Muscle layer of duodenum (tissue), 2 donors: ENCODE data around the gene ZNF844.
"Not testable (repeated sequence)": the region's sequence is repeated elsewhere in the genome, so short reads cannot be mapped to it uniquely, and the experiment has no call there.

Experiments
- H3K27ac ChIP-seq: one replicate; pipeline ENCODE4 v1.7.0; 2013; ENCODE audit warnings: mild to moderate bottlenecking, low read length
- H3K27me3 ChIP-seq: one replicate; pipeline ENCODE4 v1.7.0; 2013; ENCODE audit warnings: low read depth, mild to moderate bottlenecking, control low read depth, low read length
- H3K36me3 ChIP-seq, 2 donors: one replicate each; pipeline ENCODE4 v1.7.0; 2013; ENCODE audit warnings: low read length in 2 of 2, control low read depth in 1 of 2, mild to moderate bottlenecking in 1 of 2; ENCODE audit not compliant: insufficient read depth in 2 of 2, control insufficient read depth in 1 of 2
- H3K4me1 ChIP-seq, 2 donors: one replicate each; pipeline ENCODE4 v1.7.0; 2013; ENCODE audit warnings: low read length in 2 of 2, mild to moderate bottlenecking in 2 of 2, control low read depth in 1 of 2, moderate library complexity in 1 of 2; ENCODE audit not compliant: insufficient read depth in 2 of 2, control insufficient read depth in 1 of 2
- H3K4me3 ChIP-seq, 2 donors: one replicate each; pipeline ENCODE4 v1.7.0; 2013; ENCODE audit warnings: low read length in 2 of 2, low read depth in 1 of 2, mild to moderate bottlenecking in 1 of 2
- H3K9me3 ChIP-seq, 2 donors: one replicate each; pipeline ENCODE4 v1.7.0; 2013; ENCODE audit warnings: low read length in 2 of 2, control low read depth in 1 of 2, mild to moderate bottlenecking in 1 of 2; ENCODE audit not compliant: control insufficient read depth in 1 of 2
- donor health status: healthy.

ZNF844 gene

DNA sequence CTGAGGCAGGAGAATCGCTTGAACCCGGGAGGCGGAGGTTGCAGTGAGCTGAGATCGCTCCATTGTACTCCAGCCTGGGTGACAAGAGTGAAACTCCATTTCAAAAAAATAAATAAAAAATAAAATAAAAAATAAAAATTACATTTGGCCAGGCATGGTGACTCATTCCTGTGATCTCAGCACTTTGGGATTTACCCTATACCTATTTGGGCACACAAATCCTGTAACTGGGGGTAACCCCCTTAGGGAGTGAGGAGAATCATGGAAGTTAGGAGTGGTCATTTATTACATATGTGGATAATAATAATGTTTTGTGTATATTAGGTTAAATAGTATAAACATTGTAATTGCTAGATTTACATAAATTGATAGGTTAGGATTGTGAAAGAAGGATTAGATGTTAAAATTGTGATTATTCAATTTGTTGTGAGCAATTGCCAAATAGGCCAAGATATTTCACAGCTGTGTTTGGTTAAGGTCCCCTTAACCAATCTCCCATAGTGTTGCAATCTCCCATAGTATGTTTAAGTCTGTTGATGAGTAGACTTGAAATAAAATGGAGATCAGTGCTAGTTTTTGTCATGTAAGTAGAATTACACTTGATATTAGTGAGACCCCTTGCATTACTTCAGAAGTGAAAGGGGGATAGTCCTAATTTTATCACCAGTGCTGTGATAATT lies 30.7 kb downstream of the ZNF844 start:
- no peaks in the 10 kb centered on the region for H3K9me3 ChIP-seq
- no peaks in the 10 kb centered on the region for H3K27me3 ChIP-seq
- H3K36me3 ChIP-seq = no peaks in the 10 kb centered on the region
- H3K27ac ChIP-seq = no peak overlapping the region
- H3K4me1 ChIP-seq = peaks cover 0 to 7% of the 10 kb centered on the region in 2 donors
- no peak overlapping the region for H3K4me3 ChIP-seq

DNA sequence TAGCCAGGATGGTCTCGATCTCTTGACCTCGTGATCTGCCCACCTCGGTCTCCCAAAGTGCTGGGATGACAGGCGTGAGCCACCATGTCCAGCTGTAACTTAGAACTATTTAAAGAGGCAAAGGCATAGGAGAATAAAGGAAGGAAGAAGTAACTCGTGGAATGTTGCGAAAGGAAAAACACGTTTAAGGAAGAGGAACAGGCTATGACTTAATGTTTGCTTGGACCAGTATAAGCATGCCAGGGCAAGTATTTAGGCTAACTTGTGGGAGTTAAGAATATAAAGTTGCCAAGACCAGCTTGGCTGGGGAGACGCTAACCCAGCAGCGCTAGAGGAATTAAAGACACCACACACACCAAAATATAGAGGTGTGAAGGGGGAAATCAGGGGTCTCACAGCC lies 33.5 kb downstream of the ZNF844 start:
- H3K27me3 ChIP-seq = no peaks in the 10 kb centered on the region

DNA sequence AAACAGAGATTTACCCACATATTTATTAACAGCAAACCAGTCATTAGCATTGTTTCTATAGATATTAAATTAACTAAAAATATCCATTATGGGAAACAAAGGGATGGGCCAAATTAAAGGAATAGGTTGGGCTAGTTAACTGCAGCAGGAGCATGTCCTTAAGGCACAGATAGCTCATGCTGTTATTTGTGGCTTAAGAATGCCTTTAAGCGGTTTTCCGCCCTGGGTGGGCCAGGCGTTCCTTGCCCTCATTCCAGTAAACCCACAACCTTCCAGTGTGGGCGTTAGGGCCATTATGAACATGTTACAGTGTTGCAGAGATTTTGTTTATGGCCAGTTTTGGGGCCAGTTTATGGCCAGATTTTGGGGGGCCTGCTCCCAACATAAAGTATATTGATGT lies 39.4 kb downstream of the ZNF844 start:
- H3K4me1 ChIP-seq, H3K9me3 ChIP-seq, H3K4me3 ChIP-seq, H3K27me3 ChIP-seq, H3K27ac ChIP-seq, H3K36me3 ChIP-seq: not testable (repeated sequence)

More for the DNA sequence above, 33.5 kb downstream of the ZNF844 start:
- Histone ChIP-seq H3K27ac (no peak overlapping the region), H3K4me3 (no peak overlapping the region), H3K4me1 (no peaks in the 10 kb centered on the region), H3K36me3 (no peaks in the 10 kb centered on the region), H3K9me3 (no peaks in the 10 kb centered on the region)

DNA sequence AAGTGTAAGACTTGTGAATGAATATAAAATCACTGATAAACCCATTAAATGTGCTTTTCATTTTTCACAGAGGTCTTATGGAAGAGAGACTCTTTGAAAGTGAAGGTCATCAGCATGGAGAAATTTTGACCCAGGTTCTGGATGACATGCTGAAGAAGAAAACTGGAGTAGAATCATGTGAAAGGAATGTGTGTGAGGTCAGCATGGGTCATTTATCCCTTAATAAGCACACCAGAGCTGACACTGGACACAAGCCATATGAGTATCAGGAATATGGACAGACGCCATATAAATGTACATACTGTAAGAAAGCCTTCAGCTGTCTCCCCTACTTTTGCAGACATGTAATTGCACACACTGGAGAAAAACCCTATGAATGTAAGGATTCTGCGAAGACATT lies 46.6 kb downstream of the ZNF844 start:
- peaks cover 6 to 18% of the 10 kb centered on the region in 2 donors for H3K9me3 ChIP-seq
- H3K4me1 ChIP-seq = no peaks in the 10 kb centered on the region
- H3K4me3 ChIP-seq = peak overlapping the region in 1 of 2 donors; percentile 10
- no peaks in the 10 kb centered on the region for H3K27me3 ChIP-seq
- no peak overlapping the region for H3K27ac ChIP-seq
- H3K36me3 ChIP-seq = peaks cover 19 to 38% of the 10 kb centered on the region in 2 donors

DNA sequence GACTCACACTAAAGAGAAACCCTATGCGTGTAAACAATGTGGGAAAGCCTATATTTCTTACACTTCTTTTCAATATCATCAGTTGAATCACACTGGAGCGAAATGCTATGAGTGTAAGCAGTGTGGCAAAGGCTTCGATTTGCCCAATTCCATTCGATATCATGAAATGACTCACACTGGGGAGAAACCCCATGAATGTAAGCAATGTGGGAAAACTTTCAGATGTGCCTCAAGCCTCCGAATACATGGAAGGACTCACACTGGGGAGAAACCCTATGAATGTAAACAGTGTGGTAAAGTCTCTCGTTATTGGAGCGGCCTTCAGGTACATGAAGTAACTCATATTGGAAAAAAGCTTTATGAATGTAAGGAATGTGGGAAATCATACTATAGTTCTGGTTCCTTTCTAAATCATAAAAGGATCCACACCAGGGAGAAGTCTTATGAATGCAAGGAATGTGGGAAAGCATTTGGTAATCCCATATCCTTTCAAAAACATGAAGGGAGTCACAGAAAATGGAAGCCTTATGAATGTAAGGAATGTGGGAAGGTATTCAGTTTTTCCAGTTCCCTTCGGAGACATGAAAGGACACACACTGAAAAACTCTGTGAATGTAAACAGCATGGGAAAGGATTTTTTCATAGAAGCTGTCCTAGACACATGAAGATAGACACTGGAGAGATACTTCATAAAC lies 47.6 kb downstream of the ZNF844 start:
- Histone ChIP-seq H3K27ac (no peak overlapping the region), H3K36me3 (peaks cover 19 to 38% of the 10 kb centered on the region in 2 donors), H3K4me3 (peak overlapping the region in 1 of 2 donors; percentile 10), H3K4me1 (no peaks in the 10 kb centered on the region), H3K27me3 (no peaks in the 10 kb centered on the region), H3K9me3 (peaks cover 6 to 18% of the 10 kb centered on the region in 2 donors)

DNA sequence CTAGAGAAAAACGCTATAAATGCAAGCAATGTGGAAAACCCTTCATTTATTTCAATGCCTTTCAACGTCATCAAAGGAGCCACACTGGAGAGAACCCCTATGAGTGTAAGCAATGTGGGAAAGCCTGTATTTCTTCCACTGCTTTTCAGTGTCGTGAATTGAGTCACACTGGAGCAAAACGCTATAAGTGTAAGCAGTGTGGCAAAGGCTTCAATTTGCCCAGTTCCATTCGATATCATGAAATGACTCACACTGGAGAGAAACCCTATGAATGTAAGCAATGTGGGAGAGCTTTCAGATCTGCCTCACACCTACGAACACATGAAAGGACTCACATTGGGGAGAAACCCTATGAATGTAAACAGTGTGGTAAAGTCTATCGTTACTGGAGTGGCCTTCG lies 48.2 kb downstream of the ZNF844 start:
- H3K9me3 ChIP-seq = peaks cover 6 to 18% of the 10 kb centered on the region in 2 donors
- no peaks in the 10 kb centered on the region for H3K27me3 ChIP-seq
- H3K27ac ChIP-seq = no peak overlapping the region
- H3K4me1 ChIP-seq = no peaks in the 10 kb centered on the region
- H3K36me3 ChIP-seq = peaks cover 19 to 38% of the 10 kb centered on the region in 2 donors
- no peak overlapping the region for H3K4me3 ChIP-seq

DNA sequence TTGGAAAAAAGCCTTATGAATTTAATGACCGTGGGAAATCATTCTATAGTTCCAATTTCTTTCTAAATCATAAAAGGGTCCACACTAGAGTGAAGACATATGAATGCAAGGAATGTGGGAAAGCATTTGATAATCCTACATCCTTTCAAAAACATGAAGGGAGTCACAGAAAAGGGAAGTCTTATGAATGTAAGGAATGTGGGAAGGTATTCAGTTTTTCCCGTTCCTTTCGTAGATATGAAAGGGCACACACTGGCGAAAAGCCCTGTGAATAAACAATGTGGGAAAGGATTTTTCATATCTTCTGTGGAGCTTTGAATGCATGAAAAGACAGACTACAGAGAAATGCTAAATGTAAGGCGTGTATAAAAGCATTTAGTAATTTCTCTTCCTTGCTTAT lies 48.6 kb downstream of the ZNF844 start:
- Histone ChIP-seq H3K27ac (no peak overlapping the region), H3K4me3 (no peak overlapping the region), H3K27me3 (no peaks in the 10 kb centered on the region), H3K36me3 (peaks cover 19 to 38% of the 10 kb centered on the region in 2 donors), H3K4me1 (no peaks in the 10 kb centered on the region), H3K9me3 (peaks cover 6 to 18% of the 10 kb centered on the region in 2 donors)

DNA sequence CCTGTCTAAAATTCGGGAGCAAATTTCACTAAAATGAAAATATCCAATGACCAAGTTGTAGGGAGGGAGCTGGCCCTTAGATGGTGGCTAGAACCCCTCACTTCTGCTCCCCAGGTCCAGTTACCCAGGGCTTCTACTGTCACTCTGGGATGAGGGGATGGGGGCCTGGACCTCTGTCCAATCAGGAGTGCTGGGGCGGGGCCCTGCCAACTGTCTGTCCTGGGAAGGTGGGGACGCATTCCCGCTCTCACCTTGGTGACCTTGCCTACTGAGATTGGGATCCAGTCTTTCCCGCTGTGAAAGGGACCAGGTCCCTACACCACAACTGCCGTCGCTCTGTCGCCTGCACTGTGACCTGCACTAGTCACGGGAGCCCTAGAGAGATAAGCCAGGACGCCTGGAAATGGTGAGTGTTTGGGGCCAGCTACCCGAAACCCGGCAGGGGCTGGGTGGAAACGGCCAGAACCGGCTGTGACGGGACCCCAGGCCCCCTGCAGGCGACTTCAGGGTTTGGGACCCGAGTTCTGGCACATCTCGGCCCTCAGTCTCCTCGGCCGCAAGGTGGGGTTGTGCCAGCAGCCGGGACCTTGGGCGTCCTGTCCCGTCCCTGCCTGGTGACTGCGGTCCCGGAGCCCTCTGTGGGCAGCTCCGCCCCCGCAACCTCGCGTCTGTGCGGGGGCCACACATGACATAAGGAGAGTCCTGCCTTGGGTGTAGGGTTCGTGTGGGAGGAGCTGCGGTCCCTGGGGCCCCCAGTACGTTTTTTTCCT lies 52.9 kb downstream of the ZNF844 start:
- Histone ChIP-seq H3K27me3 (no peaks in the 10 kb centered on the region), H3K36me3 (peaks cover 5 to 13% of the 10 kb centered on the region in 2 donors), H3K27ac (no peak overlapping the region), H3K4me1 (no peaks in the 10 kb centered on the region), H3K9me3 (peaks cover 3 to 11% of the 10 kb centered on the region in 2 donors), H3K4me3 (no peak overlapping the region)

DNA sequence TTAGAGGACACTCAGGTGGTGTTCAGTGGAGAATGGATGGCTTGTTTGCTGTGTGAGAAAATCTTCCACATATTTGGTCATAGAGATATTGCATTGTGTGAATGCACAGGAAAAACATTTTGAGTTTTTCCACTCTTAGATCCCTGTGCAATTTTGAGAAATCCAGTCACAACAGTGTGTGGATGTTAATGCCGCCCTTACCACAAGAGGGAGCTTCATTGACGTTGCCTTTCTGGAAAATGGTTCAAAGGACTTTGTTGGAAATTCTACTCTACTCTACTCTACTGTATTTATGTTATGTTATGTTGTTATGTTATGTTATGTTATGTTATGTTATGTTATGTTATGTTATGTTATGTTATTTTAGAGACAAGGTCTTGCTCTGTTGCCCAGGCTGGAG lies 62.2 kb downstream of the ZNF844 start:
- peaks cover 0 to 4% of the 10 kb centered on the region in 2 donors for H3K36me3 ChIP-seq
- no peak overlapping the region for H3K4me3 ChIP-seq
- H3K27ac ChIP-seq = no peak overlapping the region
- no peaks in the 10 kb centered on the region for H3K4me1 ChIP-seq
- H3K9me3 ChIP-seq = peaks cover 4 to 5% of the 10 kb centered on the region in 2 donors
- no peaks in the 10 kb centered on the region for H3K27me3 ChIP-seq
